Transverse colon (tissue), 4 donors: ENCODE results near the gene CRACDL. TPM values are rescaled to one million over a fixed set of nuclear protein-coding genes. Genes with fewer than 3 reads are reported as not detected.

ENCODE experiments used
- DNase-seq: peaks from one replicate; pipeline ENCODE4 v3.0.0-alpha.2; 2019
- H3K27ac ChIP-seq, 4 donors: fragments of 200-600 bp; sonication (generic); 2 replicates each; pipeline ENCODE4 v1.5.1; 2016 to 2018; ENCODE audit warnings: inconsistent platforms in 4 of 4
- H3K27me3 ChIP-seq: fragments of 200-600 bp; sonication (generic); 2 replicates; pipeline ENCODE4 v1.5.1; 2017; ENCODE audit warnings: inconsistent platforms
- H3K36me3 ChIP-seq, 4 donors: fragments of 200-600 bp; sonication (generic); 2 replicates each; pipeline ENCODE4 v1.5.1; 2017 to 2019; ENCODE audit warnings: inconsistent platforms in 4 of 4
- H3K4me1 ChIP-seq, 4 donors: fragments of 200-600 bp; sonication (generic); 2 replicates each; pipeline ENCODE4 v1.5.1; 2017 to 2020; ENCODE audit warnings: inconsistent platforms in 4 of 4
- H3K4me3 ChIP-seq, 4 donors: fragments of 200-600 bp; sonication (generic); 1 replicate in 1 of 4; 2 replicates in 3 of 4; pipeline versions ENCODE4 v1.5.1 to v1.6.1; 2017 to 2019; ENCODE audit warnings: inconsistent platforms in 4 of 4
- H3K9me3 ChIP-seq, 2 donors: fragments of 200-600 bp; sonication (generic); 2 replicates each; pipeline ENCODE4 v1.5.1; 2017 to 2019; ENCODE audit warnings: inconsistent platforms in 2 of 2
- EP300 ChIP-seq: sonication (generic); formaldehyde crosslinking; IDR thresholded peaks from one replicate; pipeline ENCODE4 v1.6.1; 2017; ENCODE audit warnings: antibody characterized with exemption, low read depth
- POLR2A ChIP-seq: fragments of 450-650 bp; IDR thresholded peaks from one replicate; pipeline ENCODE4 v1.6.1; 2016; ENCODE audit warnings: antibody characterized with exemption, mild to moderate bottlenecking, moderate library complexity
- POLR2AphosphoS5 ChIP-seq, 3 donors: sonication (generic); formaldehyde crosslinking; IDR thresholded peaks; one replicate each; pipeline ENCODE4 v1.6.1; 2016; ENCODE audit warnings: antibody characterized with exemption in 3 of 3
- WGBS, 2 donors: methylation state at CpG; one replicate each; pipeline ENCODE4 v1.1.5; 2018; ENCODE audit warnings: low coverage in 1 of 2; 5-methylcytosine and 5-hydroxymethylcytosine counted together
- in situ Hi-C, 4 donors: fragments of 200-750 bp; cut with MboI; loops; one replicate each; pipeline versions ENCODE4 v1.15.0 to v1.15.1; 2017; ENCODE audit warnings: low sequenced_read_pairs in 3 of 4, low pct_ligation_motif_present in 1 of 4, low pct_unique_long_range_greater_than_20kb in 1 of 4
- intact Hi-C: fragments of 100-400 bp; cut with DNase I; formaldehyde crosslinking; loops from one replicate; pipeline ENCODE4 v1.15.1; 2023; ENCODE audit warnings: low total_unique reads
- total RNA-seq, 4 donors: library from RNA; depleted of rRNA; stranded (reverse); fragments of >200 nt; gene quantifications; one replicate each; pipeline ENCODE4 v1.1.0, GENCODE V29; 2016
- TF ChIP-seq, protein P1 (sequence below), 5 experiments: fragments of 200-600 bp in 3 of 5; fragments of 450-650 bp in 2 of 5; sonication (generic) in 3 of 5; IDR thresholded peaks; 1 replicate in 2 of 5; 2 replicates in 3 of 5; pipeline ENCODE4 v1.5.1; 2016 to 2017; ENCODE audit warnings: antibody characterized with exemption in 5 of 5, inconsistent platforms in 3 of 5, mild to moderate bottlenecking in 2 of 5, moderate library complexity in 1 of 5

CRACDL gene
- total RNA-seq, 4 donors from 2014 or later = 15.1 to 21.3 (median 16.9) TPM

DNA sequence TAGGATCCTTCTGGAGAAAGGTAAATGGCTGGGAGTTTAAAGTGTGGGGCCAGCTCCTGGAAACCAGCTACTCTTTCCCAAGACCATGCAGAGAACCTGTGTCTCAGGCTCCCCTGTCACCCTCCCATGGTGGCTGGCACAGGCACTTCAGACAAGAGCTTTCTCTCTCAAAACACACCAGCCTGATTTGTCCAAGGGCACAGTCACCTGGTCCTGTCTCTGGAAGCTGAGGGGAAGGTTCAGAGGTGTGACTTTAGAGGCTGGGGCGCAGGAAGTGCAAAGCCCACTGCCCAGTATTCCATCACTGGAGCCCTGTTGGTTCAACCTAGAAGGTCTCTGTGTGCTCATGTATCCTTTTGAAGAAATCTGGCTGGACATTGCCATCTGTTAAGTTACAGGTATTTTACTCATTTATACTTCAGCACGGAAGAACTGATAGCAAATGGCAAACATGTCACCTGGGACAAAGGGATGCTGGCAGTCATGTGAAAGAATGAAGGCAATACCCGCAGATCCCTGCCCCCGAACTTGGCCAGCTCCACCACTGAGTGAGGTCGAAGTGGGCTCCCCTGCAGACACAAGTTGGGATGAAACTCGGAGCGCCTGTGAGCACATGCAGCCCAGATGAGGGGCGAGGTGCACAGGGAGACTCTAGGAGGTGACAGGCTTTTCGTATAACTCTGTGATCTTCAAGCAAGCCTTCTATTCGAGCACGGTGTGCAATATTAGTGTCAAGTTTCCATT, 108.2 kb downstream of the CRACDL start:
- WGBS, 2 donors = 89 to 97% methylated on average over 5 to 11 of the region's 11 CpGs
- Histone ChIP-seq H3K4me1 (peaks cover 0 to 3% (median 0%) of the 10 kb centered on the region in 4 donors), H3K36me3 (no peaks in the 10 kb centered on the region), H3K27ac (no peak overlapping the region), H3K4me3 (no peak overlapping the region), H3K27me3 (no peaks in the 10 kb centered on the region), H3K9me3 (no peaks in the 10 kb centered on the region)
- in situ Hi-C loops (loop anchor here (25.0 kb wide), 1 partner anchor 415 kb away; no protein-coding TSS in a partner anchor), intact Hi-C loops (no loop called here)
- TF ChIP-seq EP300 (no peak), POLR2AphosphoS5 (IDR thresholded peaks at IDR 0.05) (no peak), POLR2A (no peak)
- TF ChIP-seq, protein P1, sequence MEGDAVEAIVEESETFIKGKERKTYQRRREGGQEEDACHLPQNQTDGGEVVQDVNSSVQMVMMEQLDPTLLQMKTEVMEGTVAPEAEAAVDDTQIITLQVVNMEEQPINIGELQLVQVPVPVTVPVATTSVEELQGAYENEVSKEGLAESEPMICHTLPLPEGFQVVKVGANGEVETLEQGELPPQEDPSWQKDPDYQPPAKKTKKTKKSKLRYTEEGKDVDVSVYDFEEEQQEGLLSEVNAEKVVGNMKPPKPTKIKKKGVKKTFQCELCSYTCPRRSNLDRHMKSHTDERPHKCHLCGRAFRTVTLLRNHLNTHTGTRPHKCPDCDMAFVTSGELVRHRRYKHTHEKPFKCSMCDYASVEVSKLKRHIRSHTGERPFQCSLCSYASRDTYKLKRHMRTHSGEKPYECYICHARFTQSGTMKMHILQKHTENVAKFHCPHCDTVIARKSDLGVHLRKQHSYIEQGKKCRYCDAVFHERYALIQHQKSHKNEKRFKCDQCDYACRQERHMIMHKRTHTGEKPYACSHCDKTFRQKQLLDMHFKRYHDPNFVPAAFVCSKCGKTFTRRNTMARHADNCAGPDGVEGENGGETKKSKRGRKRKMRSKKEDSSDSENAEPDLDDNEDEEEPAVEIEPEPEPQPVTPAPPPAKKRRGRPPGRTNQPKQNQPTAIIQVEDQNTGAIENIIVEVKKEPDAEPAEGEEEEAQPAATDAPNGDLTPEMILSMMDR (IDR thresholded peaks at IDR 0.05) = no peak
- no peak for DNase-seq

DNA sequence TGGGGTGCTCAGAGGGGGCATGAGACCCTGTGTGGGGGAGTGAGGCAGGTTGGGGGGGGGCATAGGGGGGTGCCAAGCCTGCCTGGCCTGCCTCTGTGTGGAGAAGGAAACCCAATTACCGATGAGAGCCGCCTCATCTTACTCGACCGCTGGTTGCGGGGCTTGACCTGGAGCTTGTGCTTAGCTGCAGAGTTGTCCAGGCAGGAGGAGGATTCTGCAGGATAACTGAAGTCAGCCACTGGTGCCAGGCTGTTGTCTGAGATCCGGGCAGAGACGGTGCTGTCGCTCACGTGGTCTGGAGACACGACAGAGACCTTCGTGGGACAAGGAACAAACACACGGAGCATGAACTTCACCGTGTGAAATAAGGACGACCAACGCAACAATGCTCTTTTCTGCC, 109.2 kb downstream of the CRACDL start:
- no peak overlapping the region for H3K27ac ChIP-seq
- intact Hi-C loops (no loop called here), in situ Hi-C loops (loop anchor here (25.0 kb wide), 1 partner anchor 415 kb away; no protein-coding TSS in a partner anchor)
- peaks cover 9% of the 10 kb centered on the region for H3K27me3 ChIP-seq
- H3K9me3 ChIP-seq = no peaks in the 10 kb centered on the region
- DNase-seq = no peak
- 93% methylated on average over 15 of the region's 15 CpGs; no CpG with 5 or more reads in 1 of the 2 donors for WGBS, 2 donors
- no peaks in the 10 kb centered on the region for H3K36me3 ChIP-seq
- H3K4me1 ChIP-seq = peaks cover 0 to 6% (median 0%) of the 10 kb centered on the region in 4 donors
- TF ChIP-seq, protein P1 (IDR thresholded peaks at IDR 0.05) = no peak
- TF ChIP-seq POLR2AphosphoS5 (IDR thresholded peaks at IDR 0.05) (no peak), EP300 (no peak), POLR2A (no peak)
- H3K4me3 ChIP-seq = no peak overlapping the region

DNA sequence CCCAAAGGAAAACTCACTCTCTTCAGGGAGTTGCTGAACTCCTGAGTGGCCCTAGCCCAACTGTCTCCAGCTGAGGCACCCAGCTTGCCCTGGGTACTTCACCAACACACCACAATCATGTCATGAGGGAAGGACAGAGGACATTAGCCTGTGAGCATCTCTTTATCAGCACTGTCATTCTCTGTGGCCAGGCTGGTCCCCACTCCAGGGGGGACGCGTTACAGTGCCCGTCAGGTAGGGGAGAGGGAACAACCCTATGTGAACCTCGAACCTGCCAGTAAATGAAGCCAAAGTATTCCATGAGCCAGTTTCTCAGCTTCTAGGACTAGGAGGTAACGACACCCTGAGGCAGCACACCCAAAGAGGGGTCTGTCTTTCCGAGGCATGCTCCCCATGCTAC, 110.2 kb downstream of the CRACDL start:
- Histone ChIP-seq H3K27ac (no peak overlapping the region), H3K36me3 (no peaks in the 10 kb centered on the region), H3K9me3 (no peaks in the 10 kb centered on the region), H3K27me3 (peaks cover 12% of the 10 kb centered on the region), H3K4me3 (no peak overlapping the region), H3K4me1 (peaks cover 0 to 6% (median 0%) of the 10 kb centered on the region in 4 donors)
- intact Hi-C loops (no loop called here), in situ Hi-C loops (loop anchor here (25.0 kb wide), 1 partner anchor 414 kb away; no protein-coding TSS in a partner anchor)
- 98% methylated on average over 6 of the region's 6 CpGs; no CpG with 5 or more reads in 1 of the 2 donors for WGBS, 2 donors
- no peak for DNase-seq
- TF ChIP-seq, protein P1 (IDR thresholded peaks at IDR 0.05) = no peak
- TF ChIP-seq EP300 = no peak
- TF ChIP-seq POLR2A = no peak
- TF ChIP-seq POLR2AphosphoS5 (IDR thresholded peaks at IDR 0.05) = no peak

DNA sequence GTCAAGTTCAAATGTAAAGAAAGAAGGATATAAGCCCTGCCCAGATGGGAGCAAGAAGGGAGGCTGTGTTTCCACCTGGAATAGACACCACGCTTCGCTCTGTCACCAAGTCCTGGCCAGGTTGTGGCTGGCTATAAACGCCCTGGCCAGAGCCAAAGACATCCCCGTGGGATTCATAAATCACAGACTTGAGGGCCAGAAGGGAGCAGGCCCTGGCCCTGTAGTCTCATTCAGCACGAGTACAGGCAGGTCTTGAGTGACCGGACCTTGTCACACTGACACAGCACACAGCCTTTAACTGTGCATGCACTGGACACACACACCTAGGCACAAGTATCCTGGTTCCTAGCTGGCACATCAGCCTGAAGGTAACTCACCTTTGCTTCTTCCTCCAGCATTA, 110.6 kb downstream of the CRACDL start:
- no peak overlapping the region for H3K27ac ChIP-seq
- no peak for TF ChIP-seq EP300
- no peaks in the 10 kb centered on the region for H3K36me3 ChIP-seq
- in situ Hi-C loops = loop anchor here (25.0 kb wide), 1 partner anchor 413 kb away; no protein-coding TSS in a partner anchor
- intact Hi-C loops = no loop called here
- peaks cover 0 to 6% (median 0%) of the 10 kb centered on the region in 4 donors for H3K4me1 ChIP-seq
- DNase-seq = no peak
- no peaks in the 10 kb centered on the region for H3K9me3 ChIP-seq
- 78 to 100% methylated on average over 2 to 6 of the region's 6 CpGs for WGBS, 2 donors
- H3K27me3 ChIP-seq = peaks cover 12% of the 10 kb centered on the region
- no peak overlapping the region for H3K4me3 ChIP-seq
